HG03135 (cell line): ENCODE data around the gene STARD4.
A peak's percentile ranks its signal among the peaks of the same experiment; 100 is the strongest.

Experiments used
- ATAC-seq: cut with Tn5 transposase; IDR thresholded peaks from one replicate; pipeline ENCODE4 v1.9.1; 2021; ENCODE audit warnings: mild to moderate bottlenecking, moderate library complexity; ENCODE audit not compliant: unreplicated experiment

The STARD4 gene, protein sequence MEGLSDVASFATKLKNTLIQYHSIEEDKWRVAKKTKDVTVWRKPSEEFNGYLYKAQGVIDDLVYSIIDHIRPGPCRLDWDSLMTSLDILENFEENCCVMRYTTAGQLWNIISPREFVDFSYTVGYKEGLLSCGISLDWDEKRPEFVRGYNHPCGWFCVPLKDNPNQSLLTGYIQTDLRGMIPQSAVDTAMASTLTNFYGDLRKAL

GRCh38 chr5:111512375-111513130 is at the start of gene STARD4:
STARD4 (minus strand) TSS chr5:111512535; CDS start chr5:111507433, 5,102 bp downstream.
- ATAC-seq = peak; percentile 96

DNA sequence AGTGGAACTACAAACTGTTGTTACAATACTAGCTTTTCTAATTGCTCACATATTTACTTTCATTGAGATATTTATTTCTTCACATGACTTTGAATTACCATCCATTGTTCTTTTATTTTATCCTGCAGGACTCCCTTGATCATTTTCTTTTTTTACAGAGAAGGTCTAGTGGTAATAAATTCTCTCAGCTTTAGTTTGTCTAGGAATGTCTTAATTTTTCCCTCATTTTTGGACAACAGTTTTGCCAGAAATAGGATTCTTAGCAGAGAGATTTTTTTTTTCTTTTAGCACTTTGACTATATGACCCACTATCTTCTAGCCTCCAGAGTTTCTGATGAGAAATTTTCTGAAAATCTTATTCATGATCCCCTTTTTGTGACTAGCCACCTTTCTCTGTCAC is 47.3 kb upstream of the STARD4 start:
- ATAC-seq = no peak

DNA sequence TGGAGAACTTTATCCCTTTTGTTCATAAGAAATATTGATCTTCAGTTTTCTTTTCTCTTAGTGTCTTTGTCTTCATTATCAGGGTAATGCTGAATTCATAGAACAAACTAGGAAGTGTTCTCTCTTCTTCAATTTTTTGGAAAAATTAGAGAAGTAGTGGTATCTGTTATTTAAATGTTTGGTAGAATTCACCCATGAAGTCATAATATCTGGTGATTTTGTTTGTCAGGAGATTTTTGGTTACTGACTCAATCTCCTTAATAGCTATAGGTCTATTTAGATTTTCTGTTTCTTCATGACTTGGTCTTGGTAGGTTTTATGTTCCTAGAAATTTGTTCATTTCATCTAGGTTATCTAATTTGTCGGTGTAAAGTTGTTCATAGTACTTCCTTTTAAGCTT is 45.4 kb upstream of the STARD4 start:
- ATAC-seq = no peak

GRCh38 chr5:111557111-111557510 is 44.8 kb upstream of the STARD4 start:
- ATAC-seq = no peak

GRCh38 chr5:111556501-111556900 is 44.2 kb upstream of the STARD4 start:
- no peak for ATAC-seq

- ATAC-seq = no peak
Observed at GRCh38 chr5:111555760-111556159, 43.4 kb upstream of the STARD4 start.

- ATAC-seq = no peak
Observed at GRCh38 chr5:111553868-111554267, 41.5 kb upstream of the STARD4 start.

- no peak for ATAC-seq
Observed at GRCh38 chr5:111552896-111553295, 40.6 kb upstream of the STARD4 start.

GRCh38 chr5:111552492-111552891 is 40.2 kb upstream of the STARD4 start:
- ATAC-seq = no peak

DNA sequence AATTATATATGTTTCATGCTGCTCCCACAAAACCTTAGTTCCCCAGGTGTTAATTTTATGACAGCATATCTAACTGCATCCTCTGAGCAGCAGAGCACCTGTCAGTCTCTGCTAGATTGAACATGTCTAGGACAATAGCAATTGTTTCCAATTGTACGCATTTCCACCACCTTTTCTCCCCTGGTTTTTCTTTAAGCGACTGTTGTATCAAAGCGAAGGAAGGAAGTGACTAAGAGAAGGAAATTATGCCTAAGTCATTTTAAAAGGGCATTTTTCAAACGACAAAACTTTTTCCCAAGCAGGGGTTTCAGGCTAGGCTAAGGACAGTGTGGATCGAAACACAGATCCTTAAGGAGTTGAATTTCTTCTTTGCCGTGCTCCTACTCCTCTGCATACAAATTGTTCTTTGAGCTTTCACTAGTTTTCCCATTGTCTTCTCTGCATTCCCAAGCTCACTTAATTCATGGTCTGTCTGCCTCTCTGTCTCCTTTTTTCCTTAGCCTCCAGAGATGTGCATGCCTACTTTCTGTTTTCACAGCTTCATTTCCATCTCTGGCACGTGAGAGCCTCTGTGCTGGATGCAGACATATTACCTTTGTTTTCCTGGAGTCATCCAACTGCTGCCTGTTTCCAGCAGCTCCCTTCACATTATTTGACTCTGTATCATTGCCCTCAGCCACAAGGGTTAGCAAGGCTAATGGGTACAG is 39.4 kb upstream of the STARD4 start:
- ATAC-seq = no peak

GRCh38 chr5:111551161-111551560 is 38.8 kb upstream of the STARD4 start:
- ATAC-seq = no peak

DNA sequence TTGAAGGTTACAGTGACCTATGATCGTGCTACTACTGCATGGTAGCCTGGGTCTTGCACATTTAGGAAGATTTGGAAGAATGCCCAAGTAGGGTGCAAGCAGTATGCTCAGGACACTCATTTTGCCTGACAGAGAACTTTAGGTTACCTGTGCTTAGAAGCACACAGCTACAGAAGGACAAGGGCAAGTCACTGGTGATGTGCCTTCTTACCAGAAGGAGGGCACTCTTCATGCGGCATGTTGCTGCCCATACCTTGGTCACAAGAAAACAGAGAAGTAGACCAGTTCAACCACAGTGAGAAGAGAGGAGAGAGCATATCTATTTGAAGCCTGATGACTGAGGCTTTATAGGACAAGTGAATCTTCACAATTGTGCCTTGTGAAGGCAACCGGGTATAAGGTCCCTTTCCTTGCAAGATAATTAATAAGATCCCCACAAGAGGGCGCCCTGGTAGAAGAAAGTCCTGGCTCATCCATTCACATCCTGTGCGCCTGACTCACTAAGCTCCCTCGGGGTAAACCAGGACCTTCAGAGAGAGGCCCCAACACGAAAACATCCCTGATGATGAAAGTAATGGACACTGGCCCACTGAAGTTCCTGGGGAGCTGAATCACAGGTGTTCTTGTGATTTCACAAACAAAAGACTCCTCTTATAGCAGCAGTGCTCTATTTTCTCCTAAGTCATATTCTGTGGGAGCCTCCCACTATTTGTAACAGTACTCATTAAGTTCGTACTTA is 38.1 kb upstream of the STARD4 start:
- ATAC-seq = peak; percentile 92

- no peak for ATAC-seq
Observed at GRCh38 chr5:111548992-111549649, 36.8 kb upstream of the STARD4 start.

GRCh38 chr5:111548348-111548950 is 36.1 kb upstream of the STARD4 start:
- no peak for ATAC-seq

- ATAC-seq = no peak
Observed at GRCh38 chr5:111545031-111545430, 32.7 kb upstream of the STARD4 start.

- ATAC-seq = no peak
Observed at GRCh38 chr5:111537141-111538024, 25.0 kb upstream of the STARD4 start.

GRCh38 chr5:111535879-111536549 is 23.7 kb upstream of the STARD4 start:
- no peak for ATAC-seq

DNA sequence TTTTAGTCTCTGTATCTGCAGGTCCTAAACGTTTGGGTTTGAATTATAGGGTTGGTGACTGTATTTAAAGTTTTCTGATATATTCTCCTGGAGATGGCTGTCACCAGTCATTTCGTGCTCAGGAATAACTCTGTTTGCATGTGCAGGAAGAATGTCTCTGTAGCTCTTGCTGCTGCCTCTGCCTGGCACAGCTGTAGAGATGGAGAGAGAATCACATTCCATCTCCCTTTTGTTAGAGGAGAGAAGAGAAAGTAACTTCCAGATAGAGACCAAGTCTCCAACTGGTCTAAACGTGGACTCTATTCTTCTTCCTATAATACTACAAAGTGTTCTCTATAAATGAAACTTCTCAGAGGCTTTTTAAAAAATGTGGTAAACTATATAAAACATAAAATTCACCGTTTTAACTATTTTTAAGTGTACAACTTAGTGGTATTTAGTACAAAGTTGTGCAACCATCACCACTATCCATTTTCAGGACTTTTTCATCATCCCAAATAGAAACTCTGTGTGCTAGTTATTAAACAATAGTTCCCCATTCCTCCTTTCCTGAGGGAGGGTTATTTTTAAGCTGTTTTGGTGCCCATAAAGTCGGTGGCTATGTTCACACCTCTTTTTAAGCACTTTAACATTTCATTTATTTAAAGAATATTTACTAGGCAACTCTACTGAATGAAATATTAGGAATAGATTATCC is 20.7 kb upstream of the STARD4 start:
- no peak for ATAC-seq
